ENCODE results near the gene UXT. TPM values are rescaled to one million over a fixed set of nuclear protein-coding genes. Genes with fewer than 3 reads are reported as not detected.

UXT gene
- total RNA-seq, 1 donor from 2014 or later: 87.5 TPM

GRCh38 chrX:47637546-47638195 is 21.3 kb downstream of the UXT start:
- TF ChIP-seq CTCF (conservative IDR thresholded peaks at IDR 0.05): no peak
- DNase-seq (ENCODE audit: extremely low spot score, unreplicated experiment): no peak
- Mint-ChIP-seq H3K27me3 (no peaks in the 10 kb centered on the region), H3K9me3 (no peaks in the 10 kb centered on the region), H3K36me3 (peaks cover 15% of the 10 kb centered on the region), H3K4me3 (no peak overlapping the region), H3K4me1 (ENCODE audit: unreplicated experiment) (no peaks in the 10 kb centered on the region), H3K27ac (no peak overlapping the region)

GRCh38 chrX:47634871-47635575 is 24.0 kb downstream of the UXT start:
- H3K4me3 Mint-ChIP-seq: no peak overlapping the region
- no peaks in the 10 kb centered on the region for H3K27me3 Mint-ChIP-seq
- TF ChIP-seq CTCF (conservative IDR thresholded peaks at IDR 0.05): no peak
- H3K27ac Mint-ChIP-seq: no peak overlapping the region
- H3K36me3 Mint-ChIP-seq: peaks cover 6% of the 10 kb centered on the region
- no peaks in the 10 kb centered on the region for H3K9me3 Mint-ChIP-seq
- DNase-seq (ENCODE audit: extremely low spot score, unreplicated experiment): no peak
- no peaks in the 10 kb centered on the region for H3K4me1 Mint-ChIP-seq (ENCODE audit: unreplicated experiment)

GRCh38 chrX:47633689-47634590 is 25.0 kb downstream of the UXT start:
- no peak for TF ChIP-seq CTCF (conservative IDR thresholded peaks at IDR 0.05)
- Mint-ChIP-seq H3K27ac (no peak overlapping the region), H3K27me3 (no peaks in the 10 kb centered on the region), H3K36me3 (no peaks in the 10 kb centered on the region), H3K4me3 (no peak overlapping the region), H3K4me1 (ENCODE audit: unreplicated experiment) (no peaks in the 10 kb centered on the region), H3K9me3 (no peaks in the 10 kb centered on the region)
- no peak for DNase-seq (ENCODE audit: extremely low spot score, unreplicated experiment)

GRCh38 chrX:47632666-47633065 is 26.3 kb downstream of the UXT start:
- Mint-ChIP-seq H3K27ac (no peak overlapping the region), H3K4me3 (no peak overlapping the region), H3K27me3 (no peaks in the 10 kb centered on the region), H3K9me3 (no peaks in the 10 kb centered on the region), H3K4me1 (ENCODE audit: unreplicated experiment) (no peaks in the 10 kb centered on the region), H3K36me3 (no peaks in the 10 kb centered on the region)
- no peak for DNase-seq (ENCODE audit: extremely low spot score, unreplicated experiment)
- TF ChIP-seq CTCF (conservative IDR thresholded peaks at IDR 0.05): no peak

GRCh38 chrX:47631676-47632075 is 27.3 kb downstream of the UXT start:
- no peak overlapping the region for H3K4me3 Mint-ChIP-seq
- H3K9me3 Mint-ChIP-seq: no peaks in the 10 kb centered on the region
- no peak overlapping the region for H3K27ac Mint-ChIP-seq
- no peaks in the 10 kb centered on the region for H3K4me1 Mint-ChIP-seq (ENCODE audit: unreplicated experiment)
- no peak for DNase-seq (ENCODE audit: extremely low spot score, unreplicated experiment)
- no peak for TF ChIP-seq CTCF (conservative IDR thresholded peaks at IDR 0.05)
- H3K36me3 Mint-ChIP-seq: no peaks in the 10 kb centered on the region
- no peaks in the 10 kb centered on the region for H3K27me3 Mint-ChIP-seq

All from type B pancreatic cell (in vitro differentiated cells).